ENCODE data around the gene SERPINE1. TPM values are rescaled to one million over a fixed set of nuclear protein-coding genes. Genes with fewer than 3 reads are reported as not detected.

SERPINE1 gene
- total RNA-seq, 1 experiment from 2014 or later = 12.8 TPM

GRCh38 chr7:101100858-101101847, 25.8 kb upstream of the SERPINE1 start:
- Histone ChIP-seq H3K27ac (ENCODE audit: low read depth, low read length) (peak overlapping the region; percentile 96), H3K36me3 (ENCODE audit: control insufficient read depth in 1 of 2, insufficient read depth in 2 of 2, low read length in 2 of 2) (no peaks in the 10 kb centered on the region), H2AFZ (ENCODE audit: low read depth, low read length, poor library complexity, severe bottlenecking) (no peak overlapping the region), H3K9me3 (ENCODE audit: control insufficient read depth in 1 of 2, insufficient read depth in 1 of 2, low read depth in 1 of 2, low read length in 2 of 2) (no peaks in the 10 kb centered on the region), H3K27me3 (ENCODE audit: insufficient read depth, low read length) (no peaks in the 10 kb centered on the region), H3K4me1 (ENCODE audit: control insufficient read depth in 1 of 2, insufficient read depth in 2 of 2, low read length in 2 of 2) (peaks cover 56 to 86% of the 10 kb centered on the region in 2 experiments), H4K20me1 (ENCODE audit: insufficient read depth) (no peaks in the 10 kb centered on the region), H3K79me2 (ENCODE audit: insufficient read depth, low read length) (no peaks in the 10 kb centered on the region), H3K9me2 (ENCODE audit: insufficient read depth) (no peaks in the 10 kb centered on the region), H3K4me3 (replicated peaks in 1 of 2; ENCODE audit: low read depth in 1 of 2, low read length in 2 of 2) (peak overlapping the region; percentile 31 to 53), H3K4me2 (ENCODE audit: low read length) (peak overlapping the region; percentile 88), H3K9ac (ENCODE audit: low read length) (peak overlapping the region; percentile 79)
- ChIA-PET CTCF (interaction anchor here (0.6 to 1.2 kb wide), 4 partner anchors 12 to 82 kb away, joined by 3 to 4 read pairs (median 3); no protein-coding TSS in a partner anchor), RAD21 (ENCODE audit: low non-redundant PET in 1 of 2, low total read pairs in 2 of 2, uncharacterized antibody in 2 of 2, unreplicated experiment in 2 of 2) (interaction anchor here in 1 of 2 experiments (1.1 kb wide), 1 partner anchor 15 kb away, joined by 3 read pairs; no protein-coding TSS in a partner anchor), POLR2A (interaction anchor here (0.7 to 2.3 kb wide), 6 partner anchors 13 to 238 kb away, joined by 3 to 23 read pairs (median 6); partner anchors contain the start of genes SERPINE1 and TRIM56)
- BruUV-seq (replicated peaks) = no TSS peak
- ATAC-seq (peak; percentile 14), DNase-seq (ENCODE audit: low read depth, low spot score) (no peak)
- intact Hi-C loops (cut with micrococcal nuclease) = no loop called here
- no peak for TF ChIP-seq TCF7L2 (IDR thresholded peaks at IDR 0.05; ENCODE audit: borderline replicate concordance, extremely low read depth, insufficient read depth, insufficient read length)
- TF ChIP-seq POLR2AphosphoS5 (IDR thresholded peaks at IDR 0.05; ENCODE audit: low read depth, low read length) = peak; percentile 21; the same call in 1 of the 2 replicates
- no peak for TF ChIP-seq ELF1 (IDR thresholded peaks at IDR 0.05; ENCODE audit: borderline replicate concordance, low read depth)
- TF ChIP-seq, protein P1, sequence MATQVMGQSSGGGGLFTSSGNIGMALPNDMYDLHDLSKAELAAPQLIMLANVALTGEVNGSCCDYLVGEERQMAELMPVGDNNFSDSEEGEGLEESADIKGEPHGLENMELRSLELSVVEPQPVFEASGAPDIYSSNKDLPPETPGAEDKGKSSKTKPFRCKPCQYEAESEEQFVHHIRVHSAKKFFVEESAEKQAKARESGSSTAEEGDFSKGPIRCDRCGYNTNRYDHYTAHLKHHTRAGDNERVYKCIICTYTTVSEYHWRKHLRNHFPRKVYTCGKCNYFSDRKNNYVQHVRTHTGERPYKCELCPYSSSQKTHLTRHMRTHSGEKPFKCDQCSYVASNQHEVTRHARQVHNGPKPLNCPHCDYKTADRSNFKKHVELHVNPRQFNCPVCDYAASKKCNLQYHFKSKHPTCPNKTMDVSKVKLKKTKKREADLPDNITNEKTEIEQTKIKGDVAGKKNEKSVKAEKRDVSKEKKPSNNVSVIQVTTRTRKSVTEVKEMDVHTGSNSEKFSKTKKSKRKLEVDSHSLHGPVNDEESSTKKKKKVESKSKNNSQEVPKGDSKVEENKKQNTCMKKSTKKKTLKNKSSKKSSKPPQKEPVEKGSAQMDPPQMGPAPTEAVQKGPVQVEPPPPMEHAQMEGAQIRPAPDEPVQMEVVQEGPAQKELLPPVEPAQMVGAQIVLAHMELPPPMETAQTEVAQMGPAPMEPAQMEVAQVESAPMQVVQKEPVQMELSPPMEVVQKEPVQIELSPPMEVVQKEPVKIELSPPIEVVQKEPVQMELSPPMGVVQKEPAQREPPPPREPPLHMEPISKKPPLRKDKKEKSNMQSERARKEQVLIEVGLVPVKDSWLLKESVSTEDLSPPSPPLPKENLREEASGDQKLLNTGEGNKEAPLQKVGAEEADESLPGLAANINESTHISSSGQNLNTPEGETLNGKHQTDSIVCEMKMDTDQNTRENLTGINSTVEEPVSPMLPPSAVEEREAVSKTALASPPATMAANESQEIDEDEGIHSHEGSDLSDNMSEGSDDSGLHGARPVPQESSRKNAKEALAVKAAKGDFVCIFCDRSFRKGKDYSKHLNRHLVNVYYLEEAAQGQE (IDR thresholded peaks at IDR 0.05; ENCODE audit: low read depth) = no peak
